Activated CD4-positive, alpha-beta T cell treated with anti-CD3 and anti-CD28 coated beads, Interleukin-2, Interleukin-4, amounts not matched to agents 100 ng/mL and 50 ng/mL, durations not matched to agents 16 hours and 8 hours (primary cell): ENCODE measurements around the gene FBXO11.

Experiments
- DNase-seq: peaks from one replicate; pipeline ENCODE4 v3.0.0-alpha.2; 2020; ENCODE audit warnings: low spot score

The FBXO11 gene

GRCh38 chr2:47849368-47849767 is 56.9 kb downstream of the FBXO11 start:
- no peak for DNase-seq

DNA sequence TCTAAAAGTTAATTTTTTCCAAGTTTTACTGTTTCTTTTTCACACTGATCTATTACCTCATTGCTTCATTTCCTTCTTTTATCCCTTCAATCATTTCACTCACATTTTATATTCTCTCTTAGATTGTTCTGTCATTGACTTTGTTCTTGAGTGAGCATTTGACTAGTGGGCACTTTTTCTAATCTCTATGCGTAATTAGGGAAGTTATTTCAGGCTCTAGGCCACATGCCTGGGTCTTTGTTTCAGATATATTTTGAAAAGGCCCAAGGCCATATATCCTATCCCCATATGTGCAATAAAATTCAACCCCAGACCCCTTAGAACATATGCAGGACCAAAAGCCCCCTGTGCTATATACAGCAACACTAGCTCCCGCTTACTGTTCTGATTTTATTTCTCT is 62.1 kb downstream of the FBXO11 start:
- DNase-seq, result no peak

- DNase-seq, result no peak
Measured at GRCh38 chr2:47843407-47843806, 62.9 kb downstream of the FBXO11 start.

- no peak for DNase-seq
Measured at GRCh38 chr2:47842846-47843245, 63.5 kb downstream of the FBXO11 start.

DNA sequence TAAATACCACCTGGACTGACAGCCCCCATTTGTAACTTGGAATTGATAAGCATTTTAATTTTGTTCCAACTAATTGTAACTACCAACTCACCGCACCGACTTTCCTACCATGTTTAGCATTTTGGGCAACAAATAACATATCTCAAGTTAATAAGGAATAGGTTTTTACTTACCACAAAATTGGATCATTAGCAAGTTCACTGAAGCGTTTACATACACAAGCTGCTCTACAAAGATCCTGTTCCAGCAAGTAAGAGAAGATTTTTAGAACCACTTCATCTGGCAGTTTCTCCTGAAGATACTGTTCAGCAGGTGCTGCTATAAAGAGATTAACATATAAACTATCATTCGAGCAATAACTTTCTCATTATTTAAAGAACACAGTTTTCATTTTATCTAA is 67.6 kb downstream of the FBXO11 start:
- DNase-seq, result no peak

- DNase-seq, result no peak
Measured at GRCh38 chr2:47838249-47838648, 68.0 kb downstream of the FBXO11 start.

GRCh38 chr2:47833516-47833968 is 72.8 kb downstream of the FBXO11 start:
- DNase-seq, result peak; percentile 11

DNA sequence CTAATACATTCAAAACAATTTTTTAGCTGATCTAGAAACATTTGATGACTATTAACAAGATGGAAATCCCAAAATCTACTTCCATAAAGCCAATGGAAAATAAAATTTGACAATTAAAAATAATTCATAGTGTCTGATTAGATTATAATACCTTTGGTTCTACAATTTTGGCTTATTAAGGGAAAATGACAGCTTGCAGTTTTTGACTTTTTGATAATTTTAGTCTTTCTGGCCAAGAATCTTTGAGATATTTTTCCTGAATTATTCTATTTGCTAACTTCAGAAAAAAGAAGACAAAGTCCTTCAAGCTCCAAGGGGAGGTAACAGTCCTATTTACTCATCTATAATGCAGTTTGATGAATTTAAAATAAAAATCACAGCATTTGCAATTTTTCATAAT is 83.8 kb downstream of the FBXO11 start:
- DNase-seq, result no peak

- DNase-seq, result no peak
Measured at GRCh38 chr2:47819834-47820233, 86.5 kb downstream of the FBXO11 start.

DNA sequence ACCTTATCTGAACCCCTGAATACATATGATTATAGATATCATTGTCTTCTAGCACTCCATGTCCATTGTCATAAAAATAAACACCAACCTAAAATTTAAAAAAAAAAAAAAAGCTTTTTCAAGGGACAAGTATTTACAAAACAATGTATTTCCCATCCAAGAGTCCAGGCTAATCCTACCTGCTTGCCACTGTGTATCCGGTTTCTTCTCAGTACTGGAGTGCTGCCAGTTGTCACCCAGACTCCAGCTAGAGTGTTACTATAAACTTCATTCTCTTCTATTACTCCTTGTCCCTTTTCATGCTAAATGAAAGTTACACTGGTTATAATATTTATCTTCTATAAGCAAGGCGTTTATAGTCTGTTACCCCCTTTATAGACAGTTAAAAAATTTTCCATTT is 87.5 kb downstream of the FBXO11 start:
- no peak for DNase-seq

- no peak for DNase-seq
Measured at GRCh38 chr2:47815764-47816163, 90.5 kb downstream of the FBXO11 start.

GRCh38 chr2:47811668-47812067 is 94.6 kb downstream of the FBXO11 start:
- no peak for DNase-seq

GRCh38 chr2:47810850-47811249 is 95.4 kb downstream of the FBXO11 start:
- no peak for DNase-seq

DNA sequence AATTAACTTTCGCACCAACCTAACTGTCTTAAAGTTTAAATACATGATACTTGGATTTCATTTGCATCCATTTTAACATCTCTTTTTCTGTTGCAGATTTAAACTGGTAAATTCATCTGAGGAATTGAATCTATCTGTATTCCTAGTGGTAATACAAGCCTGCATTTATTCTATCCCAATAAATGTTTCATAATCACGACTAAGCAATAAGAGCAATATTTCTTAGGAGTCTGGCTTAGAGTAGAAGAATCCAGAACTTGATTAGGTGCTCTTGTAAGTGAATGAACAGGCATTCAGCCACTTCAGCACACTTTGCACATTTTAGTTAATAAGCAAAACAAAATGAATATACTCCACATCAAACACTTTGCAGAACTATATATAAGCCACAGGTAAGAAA is 96.4 kb downstream of the FBXO11 start:
- no peak for DNase-seq

DNA sequence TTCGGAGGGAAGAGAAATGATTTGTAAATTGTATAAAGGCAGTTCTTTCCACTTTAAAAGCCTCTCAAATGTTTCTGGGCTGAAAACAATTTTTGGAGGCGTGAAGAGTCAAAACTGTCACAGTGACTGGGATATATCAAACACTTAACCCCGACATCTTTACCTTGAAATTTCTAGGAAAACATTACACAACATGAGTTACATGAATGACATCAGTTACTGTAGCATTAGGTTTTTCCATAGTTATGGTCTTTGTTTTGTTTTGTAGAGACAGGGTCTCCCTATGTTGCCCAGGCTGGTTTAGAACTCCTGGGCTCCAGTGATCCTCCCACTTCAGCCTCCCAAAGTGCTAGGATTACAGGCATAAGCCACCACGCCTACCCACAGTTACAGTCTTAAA is 97.7 kb downstream of the FBXO11 start:
- no peak for DNase-seq

DNA sequence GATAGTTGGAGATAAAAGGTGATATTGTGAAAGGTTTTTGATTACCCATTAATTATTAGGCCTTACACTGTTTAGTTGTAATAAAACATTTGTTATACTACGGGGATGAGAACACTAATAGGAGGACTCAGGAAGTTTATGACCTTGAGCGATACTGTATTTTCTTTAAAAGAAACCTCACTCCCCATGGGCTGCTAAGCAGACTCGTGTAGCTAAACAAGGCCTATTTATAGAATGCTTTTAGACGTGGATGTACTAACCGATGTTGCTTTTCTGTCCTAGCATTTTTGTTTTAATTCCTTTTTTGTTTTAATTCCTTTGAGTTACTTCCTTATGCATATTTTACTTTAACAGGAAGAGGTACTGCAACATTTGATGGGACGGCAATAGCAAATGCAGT is 100.4 kb downstream of the FBXO11 start:
- DNase-seq, result no peak

DNA sequence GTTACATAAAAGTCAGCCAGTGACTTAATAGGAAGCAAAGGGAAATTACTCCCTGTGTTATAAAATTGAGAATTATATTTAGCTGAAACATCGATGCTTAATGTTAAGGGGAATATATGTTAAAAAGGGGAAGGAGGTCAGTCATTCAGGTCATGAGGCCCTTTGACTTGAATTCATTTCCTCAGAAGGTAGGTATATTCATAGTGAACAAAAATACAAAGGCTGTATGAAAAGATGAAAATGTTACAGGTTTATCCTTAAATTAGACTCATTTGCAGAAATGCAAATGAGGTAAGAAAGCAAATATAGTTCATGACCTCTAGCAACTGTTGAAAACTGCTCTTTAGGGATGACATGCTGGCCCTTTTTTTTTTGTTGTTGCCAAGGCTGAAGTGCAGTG is 102.5 kb downstream of the FBXO11 start:
- no peak for DNase-seq

GRCh38 chr2:47803363-47803762 is 102.9 kb downstream of the FBXO11 start:
- DNase-seq, result no peak

DNA sequence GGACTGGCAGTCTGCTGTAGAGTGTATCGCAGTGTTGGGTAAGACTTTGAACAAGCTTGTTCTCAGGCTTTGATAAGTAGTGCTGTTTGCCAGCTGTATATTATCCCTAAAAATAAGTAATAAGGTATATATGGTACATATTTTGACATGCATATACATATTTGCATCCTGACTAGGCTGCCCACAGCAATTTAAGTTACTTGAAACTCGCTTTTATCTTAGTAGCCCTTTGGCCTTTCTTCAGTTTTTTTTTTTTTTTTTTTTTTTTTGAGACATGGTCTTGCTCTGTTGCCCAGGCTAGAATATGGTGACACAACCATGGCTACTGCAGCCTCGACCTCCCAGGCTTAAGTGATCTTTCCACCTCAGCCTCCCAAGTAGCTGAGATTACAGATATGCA is 105.2 kb downstream of the FBXO11 start:
- no peak for DNase-seq

DNA sequence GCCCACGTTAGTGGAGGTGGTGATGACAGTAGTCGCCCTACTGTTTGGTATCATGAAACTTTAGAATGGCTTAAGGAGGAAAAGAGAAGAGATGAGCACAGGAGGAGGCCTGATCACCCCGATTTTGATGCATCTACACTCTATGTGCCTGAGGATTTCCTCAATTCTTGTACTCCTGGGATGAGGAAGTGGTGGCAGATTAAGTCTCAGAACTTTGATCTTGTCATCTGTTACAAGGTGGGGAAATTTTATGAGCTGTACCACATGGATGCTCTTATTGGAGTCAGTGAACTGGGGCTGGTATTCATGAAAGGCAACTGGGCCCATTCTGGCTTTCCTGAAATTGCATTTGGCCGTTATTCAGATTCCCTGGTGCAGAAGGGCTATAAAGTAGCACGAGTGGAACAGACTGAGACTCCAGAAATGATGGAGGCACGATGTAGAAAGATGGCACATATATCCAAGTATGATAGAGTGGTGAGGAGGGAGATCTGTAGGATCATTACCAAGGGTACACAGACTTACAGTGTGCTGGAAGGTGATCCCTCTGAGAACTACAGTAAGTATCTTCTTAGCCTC is 107.2 kb downstream of the FBXO11 start:
- no peak for DNase-seq

GRCh38 chr2:47798631-47799030 is 107.7 kb downstream of the FBXO11 start:
- DNase-seq, result no peak

- DNase-seq, result no peak
Measured at GRCh38 chr2:47796090-47796697, 110.1 kb downstream of the FBXO11 start.

GRCh38 chr2:47785986-47786385 is 120.3 kb downstream of the FBXO11 start:
- DNase-seq, result no peak

GRCh38 chr2:47784352-47784851 is 121.9 kb downstream of the FBXO11 start:
- DNase-seq, result no peak
